ENCODE results near the gene MAPK8IP3. TPM values are rescaled to one million over a fixed set of nuclear protein-coding genes. Genes with fewer than 3 reads are reported as not detected.

Gene MAPK8IP3
- total and polyA plus RNA-seq, 2 donors from 2014 or later, result 10.6 to 67.7 TPM

GRCh38 chr16:1726661-1727502 is 20.9 kb downstream of the MAPK8IP3 start:
- H3K4me1 ChIP-seq (ENCODE audit: control insufficient read depth in 2 of 3, insufficient read depth in 2 of 3, low read depth in 1 of 3, low read length in 3 of 3), result peaks cover 0 to 2% (median 0%) of the 10 kb centered on the region in 3 donors
- no peak overlapping the region for H3K27ac ChIP-seq (ENCODE audit: low read depth in 2 of 2, low read length in 2 of 2)
- no peak overlapping the region for H3K9ac ChIP-seq (ENCODE audit: low read length in 3 of 3)
- H3K36me3 ChIP-seq (ENCODE audit: control insufficient read depth in 2 of 3, insufficient read depth in 3 of 3, low read length in 3 of 3), result peaks cover 3 to 12% (median 7%) of the 10 kb centered on the region in 3 donors
- FAIRE-seq, result no peak
- no peak for DNase-seq
- intact Hi-C loops (cut with DNase I), result no loop called here
- no peak overlapping the region for H3K4me3 ChIP-seq (ENCODE audit: low read length in 3 of 3)
- no peaks in the 10 kb centered on the region for H3K9me3 ChIP-seq (ENCODE audit: control insufficient read depth in 2 of 3, insufficient read depth in 1 of 3, low read length in 3 of 3)
- TF ChIP-seq CTCF (IDR thresholded peaks at IDR 0.05; ENCODE audit: borderline replicate concordance, extremely low read depth, insufficient read depth), result no peak
- no peaks in the 10 kb centered on the region for H3K27me3 ChIP-seq (ENCODE audit: control insufficient read depth, insufficient read depth, low read length)

- TF ChIP-seq CTCF (IDR thresholded peaks at IDR 0.05; ENCODE audit: borderline replicate concordance, extremely low read depth, insufficient read depth), result no peak
- H3K9me3 ChIP-seq (ENCODE audit: control insufficient read depth in 2 of 3, insufficient read depth in 1 of 3, low read length in 3 of 3), result no peaks in the 10 kb centered on the region
- peaks cover 3 to 12% (median 7%) of the 10 kb centered on the region in 3 donors for H3K36me3 ChIP-seq (ENCODE audit: control insufficient read depth in 2 of 3, insufficient read depth in 3 of 3, low read length in 3 of 3)
- H3K27me3 ChIP-seq (ENCODE audit: control insufficient read depth, insufficient read depth, low read length), result no peaks in the 10 kb centered on the region
- no peak for FAIRE-seq
- H3K9ac ChIP-seq (ENCODE audit: low read length in 3 of 3), result no peak overlapping the region
- H3K4me3 ChIP-seq (ENCODE audit: low read length in 3 of 3), result no peak overlapping the region
- peaks cover 0 to 2% (median 0%) of the 10 kb centered on the region in 3 donors for H3K4me1 ChIP-seq (ENCODE audit: control insufficient read depth in 2 of 3, insufficient read depth in 2 of 3, low read depth in 1 of 3, low read length in 3 of 3)
- H3K27ac ChIP-seq (ENCODE audit: low read depth in 2 of 2, low read length in 2 of 2), result no peak overlapping the region
- intact Hi-C loops (cut with DNase I), result no loop called here
- DNase-seq, result no peak
Observed at GRCh38 chr16:1727651-1728624, 21.9 kb downstream of the MAPK8IP3 start.

- DNase-seq (no peak), FAIRE-seq (no peak)
- no peak for TF ChIP-seq CTCF (IDR thresholded peaks at IDR 0.05; ENCODE audit: borderline replicate concordance, extremely low read depth, insufficient read depth)
- peaks cover 3 to 13% (median 7%) of the 10 kb centered on the region in 3 donors for H3K36me3 ChIP-seq (ENCODE audit: control insufficient read depth in 2 of 3, insufficient read depth in 3 of 3, low read length in 3 of 3)
- no peak overlapping the region for H3K4me3 ChIP-seq (ENCODE audit: low read length in 3 of 3)
- H3K4me1 ChIP-seq (ENCODE audit: control insufficient read depth in 2 of 3, insufficient read depth in 2 of 3, low read depth in 1 of 3, low read length in 3 of 3), result no peaks in the 10 kb centered on the region
- no peak overlapping the region for H3K27ac ChIP-seq (ENCODE audit: low read depth in 2 of 2, low read length in 2 of 2)
- no peaks in the 10 kb centered on the region for H3K9me3 ChIP-seq (ENCODE audit: control insufficient read depth in 2 of 3, insufficient read depth in 1 of 3, low read length in 3 of 3)
- intact Hi-C loops (cut with DNase I), result no loop called here
- H3K27me3 ChIP-seq (ENCODE audit: control insufficient read depth, insufficient read depth, low read length), result no peaks in the 10 kb centered on the region
- H3K9ac ChIP-seq (ENCODE audit: low read length in 3 of 3), result no peak overlapping the region
Observed at GRCh38 chr16:1729026-1729425, 23.0 kb downstream of the MAPK8IP3 start.

All from kidney (tissue), 14 donors.